Measurements from ENCODE around the gene CHFR.
A peak's percentile ranks its signal among the peaks of the same experiment; 100 is the strongest.

Gene CHFR

DNA sequence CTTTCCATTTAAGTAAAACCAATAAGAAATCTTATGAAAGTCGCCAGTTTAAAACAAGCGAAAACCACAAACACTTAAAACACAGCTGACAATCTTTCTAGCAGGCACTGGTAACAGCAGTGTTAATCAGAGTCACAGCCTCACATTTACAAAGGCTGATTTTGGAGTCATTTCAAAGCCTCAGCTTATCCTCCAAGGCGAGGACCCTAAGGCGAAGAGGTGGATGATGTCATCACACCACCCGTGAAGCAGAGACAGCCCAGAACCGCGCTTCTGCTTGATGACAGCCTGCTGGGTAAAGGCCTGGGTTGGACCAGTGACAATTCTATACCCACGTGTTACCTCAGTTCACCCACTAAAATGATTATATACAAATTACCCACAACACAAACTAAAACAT is 68.8 kb downstream of the CHFR start:
- H3K9ac ChIP-seq (ENCODE audit: low read depth, low read length, poor library complexity), result peak overlapping the region; percentile 60
- WGBS, 2 donors (ENCODE audit: extremely low coverage in 2 of 2, insufficient read length in 2 of 2, insufficient replicate concordance in 1 of 2), result no CpG with 5 or more reads among the region's 8 CpGs
- no peak overlapping the region for H3K4me3 ChIP-seq (ENCODE audit: low read length in 2 of 2)
- H4K8ac ChIP-seq (ENCODE audit: low read depth, low read length), result no peak overlapping the region
- H2AFZ ChIP-seq (ENCODE audit: low read length), result no peak overlapping the region
- no peak overlapping the region for H3K18ac ChIP-seq (ENCODE audit: low read length)
- H3K27me3 ChIP-seq (ENCODE audit: control insufficient read depth in 3 of 3, insufficient read depth in 3 of 3, low read depth in 1 of 3, low read length in 3 of 3), result no peaks in the 10 kb centered on the region
- H2BK15ac ChIP-seq (ENCODE audit: low read length), result no peak overlapping the region
- peaks cover 0 to 4% of the 10 kb centered on the region in 2 donors for H3K9me3 ChIP-seq (replicated peaks in 1 of 2; ENCODE audit: control insufficient read depth in 2 of 2, insufficient read depth in 1 of 2, low read depth in 1 of 2, low read length in 2 of 2)
- no peak overlapping the region for H2BK12ac ChIP-seq (ENCODE audit: low read length)
- H2BK5ac ChIP-seq (ENCODE audit: low read length), result no peak overlapping the region
- no peak for DNase-seq (ENCODE audit: low spot score)
- H2BK120ac ChIP-seq (ENCODE audit: low read depth, low read length), result no peak overlapping the region
- H3K4me2 ChIP-seq (ENCODE audit: insufficient read depth, low read length, poor library complexity, severe bottlenecking), result no peak overlapping the region
- no peak overlapping the region for H4K91ac ChIP-seq (ENCODE audit: low read depth, low read length, poor library complexity)
- H3K4me1 ChIP-seq (ENCODE audit: control insufficient read depth in 2 of 2, insufficient read depth in 1 of 2, low read depth in 1 of 2, low read length in 2 of 2), result no peaks in the 10 kb centered on the region
- H3K4ac ChIP-seq (ENCODE audit: low read length), result no peak overlapping the region
- no peak overlapping the region for H3K14ac ChIP-seq (ENCODE audit: low read length)
- H3K23ac ChIP-seq (ENCODE audit: low read depth, low read length, poor library complexity), result no peak overlapping the region
- H2AK5ac ChIP-seq (ENCODE audit: low read depth, low read length), result no peak overlapping the region
- H3K27ac ChIP-seq (replicated peaks; ENCODE audit: low read length), result no peak overlapping the region
- H3K36me3 ChIP-seq (replicated peaks in 1 of 2; ENCODE audit: control insufficient read depth in 2 of 2, insufficient read depth in 2 of 2, low read length in 2 of 2), result peaks cover 46 to 72% of the 10 kb centered on the region in 2 donors
- H3K79me1 ChIP-seq (ENCODE audit: low read depth, low read length), result peaks cover 3% of the 10 kb centered on the region

DNA sequence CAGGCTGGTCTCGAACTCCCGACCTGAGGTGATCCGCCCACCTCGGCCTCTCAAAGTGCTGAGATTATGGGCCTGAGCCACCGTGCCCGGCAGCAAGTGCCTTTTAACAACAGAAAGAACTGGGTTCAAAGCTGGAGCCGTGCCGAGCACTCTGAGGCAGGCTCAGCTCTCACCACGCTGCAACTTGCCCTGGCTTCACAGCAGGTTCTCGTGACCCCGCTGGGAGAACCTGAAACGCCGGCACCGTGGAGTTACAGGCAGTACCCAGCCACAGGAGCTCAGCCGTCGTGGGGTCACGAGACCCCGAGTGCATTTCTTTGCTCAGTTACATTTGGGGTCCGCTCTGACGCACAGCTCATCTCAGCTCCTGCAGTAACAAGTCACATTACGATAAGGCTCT is 73.2 kb downstream of the CHFR start:
- Histone ChIP-seq H3K14ac (ENCODE audit: low read length) (no peak overlapping the region), H2AFZ (ENCODE audit: low read length) (no peak overlapping the region), H2BK120ac (ENCODE audit: low read depth, low read length) (no peak overlapping the region), H2BK12ac (ENCODE audit: low read length) (no peak overlapping the region), H4K91ac (ENCODE audit: low read depth, low read length, poor library complexity) (no peak overlapping the region), H3K36me3 (replicated peaks in 1 of 2; ENCODE audit: control insufficient read depth in 2 of 2, insufficient read depth in 2 of 2, low read length in 2 of 2) (peaks cover 43 to 80% of the 10 kb centered on the region in 2 donors), H2AK5ac (ENCODE audit: low read depth, low read length) (no peak overlapping the region), H3K27me3 (ENCODE audit: control insufficient read depth in 3 of 3, insufficient read depth in 3 of 3, low read depth in 1 of 3, low read length in 3 of 3) (no peaks in the 10 kb centered on the region), H3K4me1 (ENCODE audit: control insufficient read depth in 2 of 2, insufficient read depth in 1 of 2, low read depth in 1 of 2, low read length in 2 of 2) (no peaks in the 10 kb centered on the region), H2BK15ac (ENCODE audit: low read length) (no peak overlapping the region), H3K9me3 (replicated peaks in 1 of 2; ENCODE audit: control insufficient read depth in 2 of 2, insufficient read depth in 1 of 2, low read depth in 1 of 2, low read length in 2 of 2) (peaks cover 0 to 4% of the 10 kb centered on the region in 2 donors), H3K27ac (replicated peaks; ENCODE audit: low read length) (no peak overlapping the region), H3K4me3 (ENCODE audit: low read length in 2 of 2) (no peak overlapping the region), H2BK5ac (ENCODE audit: low read length) (no peak overlapping the region), H3K23ac (ENCODE audit: low read depth, low read length, poor library complexity) (no peak overlapping the region), H4K8ac (ENCODE audit: low read depth, low read length) (no peak overlapping the region), H3K4me2 (ENCODE audit: insufficient read depth, low read length, poor library complexity, severe bottlenecking) (no peak overlapping the region), H3K9ac (ENCODE audit: low read depth, low read length, poor library complexity) (no peak overlapping the region), H3K18ac (ENCODE audit: low read length) (no peak overlapping the region), H3K4ac (ENCODE audit: low read length) (no peak overlapping the region), H3K79me1 (ENCODE audit: low read depth, low read length) (no peaks in the 10 kb centered on the region)
- WGBS, 2 donors (ENCODE audit: extremely low coverage in 2 of 2, insufficient read length in 2 of 2, insufficient replicate concordance in 1 of 2), result no CpG with 5 or more reads among the region's 21 CpGs
- DNase-seq (ENCODE audit: low spot score), result no peak

DNA sequence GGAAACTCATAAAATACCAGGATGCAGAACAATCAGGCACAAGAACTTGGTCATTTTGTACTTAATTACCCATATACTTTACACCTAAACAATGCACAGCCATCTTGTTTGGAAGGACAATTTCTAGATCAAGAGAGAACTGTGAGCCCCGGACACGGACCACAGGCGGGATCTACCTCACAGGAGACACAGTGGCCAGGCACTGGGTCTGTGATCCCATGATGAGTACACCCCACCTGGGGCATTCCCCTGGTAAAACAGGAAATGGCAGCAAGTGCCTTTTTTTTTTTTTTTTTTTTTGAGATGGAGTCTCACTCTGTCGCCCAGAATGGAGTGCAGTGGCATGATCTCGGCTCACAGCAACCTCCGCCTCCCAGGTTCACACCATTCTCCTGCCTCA is 74.0 kb downstream of the CHFR start:
- DNase-seq (ENCODE audit: low spot score), result no peak
- H2AFZ ChIP-seq (ENCODE audit: low read length), result no peak overlapping the region
- no peak overlapping the region for H3K14ac ChIP-seq (ENCODE audit: low read length)
- H2BK120ac ChIP-seq (ENCODE audit: low read depth, low read length), result no peak overlapping the region
- H3K4me2 ChIP-seq (ENCODE audit: insufficient read depth, low read length, poor library complexity, severe bottlenecking), result no peak overlapping the region
- H3K4me3 ChIP-seq (ENCODE audit: low read length in 2 of 2), result no peak overlapping the region
- H2BK12ac ChIP-seq (ENCODE audit: low read length), result no peak overlapping the region
- no peak overlapping the region for H2AK5ac ChIP-seq (ENCODE audit: low read depth, low read length)
- no peak overlapping the region for H2BK5ac ChIP-seq (ENCODE audit: low read length)
- no peaks in the 10 kb centered on the region for H3K79me1 ChIP-seq (ENCODE audit: low read depth, low read length)
- H3K23ac ChIP-seq (ENCODE audit: low read depth, low read length, poor library complexity), result no peak overlapping the region
- no peak overlapping the region for H4K91ac ChIP-seq (ENCODE audit: low read depth, low read length, poor library complexity)
- H3K4me1 ChIP-seq (ENCODE audit: control insufficient read depth in 2 of 2, insufficient read depth in 1 of 2, low read depth in 1 of 2, low read length in 2 of 2), result no peaks in the 10 kb centered on the region
- no peak overlapping the region for H3K9ac ChIP-seq (ENCODE audit: low read depth, low read length, poor library complexity)
- peaks cover 0 to 3% of the 10 kb centered on the region in 2 donors for H3K9me3 ChIP-seq (replicated peaks in 1 of 2; ENCODE audit: control insufficient read depth in 2 of 2, insufficient read depth in 1 of 2, low read depth in 1 of 2, low read length in 2 of 2)
- H3K36me3 ChIP-seq (replicated peaks in 1 of 2; ENCODE audit: control insufficient read depth in 2 of 2, insufficient read depth in 2 of 2, low read length in 2 of 2), result peaks cover 40 to 79% of the 10 kb centered on the region in 2 donors
- H3K18ac ChIP-seq (ENCODE audit: low read length), result no peak overlapping the region
- WGBS, 2 donors (ENCODE audit: extremely low coverage in 2 of 2, insufficient read length in 2 of 2, insufficient replicate concordance in 1 of 2), result no CpG with 5 or more reads among the region's 6 CpGs
- H2BK15ac ChIP-seq (ENCODE audit: low read length), result no peak overlapping the region
- no peak overlapping the region for H3K27ac ChIP-seq (replicated peaks; ENCODE audit: low read length)
- no peak overlapping the region for H3K4ac ChIP-seq (ENCODE audit: low read length)
- H3K27me3 ChIP-seq (ENCODE audit: control insufficient read depth in 3 of 3, insufficient read depth in 3 of 3, low read depth in 1 of 3, low read length in 3 of 3), result no peaks in the 10 kb centered on the region
- no peak overlapping the region for H4K8ac ChIP-seq (ENCODE audit: low read depth, low read length)

GRCh38 chr12:132812631-132813305 is 74.6 kb downstream of the CHFR start:
- Histone ChIP-seq H3K27ac (replicated peaks; ENCODE audit: low read length) (no peak overlapping the region), H4K91ac (ENCODE audit: low read depth, low read length, poor library complexity) (no peak overlapping the region), H3K4ac (ENCODE audit: low read length) (no peak overlapping the region), H3K18ac (ENCODE audit: low read length) (no peak overlapping the region), H3K4me2 (ENCODE audit: insufficient read depth, low read length, poor library complexity, severe bottlenecking) (no peak overlapping the region), H3K27me3 (ENCODE audit: control insufficient read depth in 3 of 3, insufficient read depth in 3 of 3, low read depth in 1 of 3, low read length in 3 of 3) (no peaks in the 10 kb centered on the region), H3K79me1 (ENCODE audit: low read depth, low read length) (no peaks in the 10 kb centered on the region), H2BK12ac (ENCODE audit: low read length) (no peak overlapping the region), H3K4me1 (ENCODE audit: control insufficient read depth in 2 of 2, insufficient read depth in 1 of 2, low read depth in 1 of 2, low read length in 2 of 2) (no peaks in the 10 kb centered on the region), H3K14ac (ENCODE audit: low read length) (no peak overlapping the region), H2BK120ac (ENCODE audit: low read depth, low read length) (no peak overlapping the region), H2AFZ (ENCODE audit: low read length) (no peak overlapping the region), H3K9me3 (replicated peaks in 1 of 2; ENCODE audit: control insufficient read depth in 2 of 2, insufficient read depth in 1 of 2, low read depth in 1 of 2, low read length in 2 of 2) (peaks cover 0 to 3% of the 10 kb centered on the region in 2 donors), H2AK5ac (ENCODE audit: low read depth, low read length) (no peak overlapping the region), H3K4me3 (ENCODE audit: low read length in 2 of 2) (no peak overlapping the region), H4K8ac (ENCODE audit: low read depth, low read length) (no peak overlapping the region), H2BK15ac (ENCODE audit: low read length) (no peak overlapping the region), H3K36me3 (replicated peaks in 1 of 2; ENCODE audit: control insufficient read depth in 2 of 2, insufficient read depth in 2 of 2, low read length in 2 of 2) (peaks cover 39 to 79% of the 10 kb centered on the region in 2 donors), H3K23ac (ENCODE audit: low read depth, low read length, poor library complexity) (no peak overlapping the region), H3K9ac (ENCODE audit: low read depth, low read length, poor library complexity) (no peak overlapping the region), H2BK5ac (ENCODE audit: low read length) (no peak overlapping the region)
- no CpG with 5 or more reads among the region's 8 CpGs for WGBS, 2 donors (ENCODE audit: extremely low coverage in 2 of 2, insufficient read length in 2 of 2, insufficient replicate concordance in 1 of 2)
- DNase-seq (ENCODE audit: low spot score), result no peak
